Measurements from ENCODE around the gene RASSF6. TPM values are rescaled to one million over a fixed set of nuclear protein-coding genes. Genes with fewer than 3 reads are reported as not detected.
A peak's percentile ranks its signal among the peaks of the same experiment; 100 is the strongest.
"Not testable (repeated sequence)": the region's sequence is repeated elsewhere in the genome, so short reads cannot be mapped to it uniquely, and the experiment has no call there.

The RASSF6 gene
- total RNA-seq, 1 experiment from 2014 or later = 1.1 TPM

DNA sequence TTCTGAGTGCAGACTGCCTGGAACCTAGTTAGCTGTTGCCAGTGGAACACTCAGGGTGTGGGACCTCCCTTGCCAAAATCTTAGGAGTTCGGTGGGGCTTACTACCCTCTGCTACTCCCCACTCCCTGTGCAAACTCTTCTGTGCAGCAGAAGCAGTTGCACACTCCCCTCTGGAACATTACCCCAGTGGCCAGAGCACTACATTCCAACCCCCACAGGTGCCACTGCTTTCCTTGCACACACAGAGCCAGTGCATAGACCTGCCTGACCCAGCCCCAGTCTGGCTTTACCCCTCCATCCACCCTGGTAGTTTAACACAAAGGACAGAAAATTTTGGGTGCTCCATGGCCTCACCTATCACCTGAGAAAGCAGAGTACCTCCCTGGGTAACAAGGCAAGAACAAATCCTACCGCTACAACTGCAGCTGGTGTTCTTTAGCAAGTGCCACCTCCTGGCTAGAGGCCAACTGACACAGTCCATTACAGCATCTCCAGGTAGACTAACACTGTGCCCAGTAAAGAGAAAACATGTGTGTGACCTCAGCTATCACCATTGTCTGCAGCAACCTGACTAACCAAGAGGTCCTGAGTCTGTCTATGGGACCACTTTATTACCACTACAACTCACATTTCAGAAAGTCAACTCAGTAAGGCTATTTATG, 11.5 kb upstream of the RASSF6 start:
- no peak for TF ChIP-seq EZH2 (IDR thresholded peaks at IDR 0.05; ENCODE audit: low read length, unreplicated experiment)
- TF ChIP-seq EZH2phosphoT487 (IDR thresholded peaks at IDR 0.05; ENCODE audit: borderline replicate concordance, low read length) = no peak
- TF ChIP-seq, protein P1, sequence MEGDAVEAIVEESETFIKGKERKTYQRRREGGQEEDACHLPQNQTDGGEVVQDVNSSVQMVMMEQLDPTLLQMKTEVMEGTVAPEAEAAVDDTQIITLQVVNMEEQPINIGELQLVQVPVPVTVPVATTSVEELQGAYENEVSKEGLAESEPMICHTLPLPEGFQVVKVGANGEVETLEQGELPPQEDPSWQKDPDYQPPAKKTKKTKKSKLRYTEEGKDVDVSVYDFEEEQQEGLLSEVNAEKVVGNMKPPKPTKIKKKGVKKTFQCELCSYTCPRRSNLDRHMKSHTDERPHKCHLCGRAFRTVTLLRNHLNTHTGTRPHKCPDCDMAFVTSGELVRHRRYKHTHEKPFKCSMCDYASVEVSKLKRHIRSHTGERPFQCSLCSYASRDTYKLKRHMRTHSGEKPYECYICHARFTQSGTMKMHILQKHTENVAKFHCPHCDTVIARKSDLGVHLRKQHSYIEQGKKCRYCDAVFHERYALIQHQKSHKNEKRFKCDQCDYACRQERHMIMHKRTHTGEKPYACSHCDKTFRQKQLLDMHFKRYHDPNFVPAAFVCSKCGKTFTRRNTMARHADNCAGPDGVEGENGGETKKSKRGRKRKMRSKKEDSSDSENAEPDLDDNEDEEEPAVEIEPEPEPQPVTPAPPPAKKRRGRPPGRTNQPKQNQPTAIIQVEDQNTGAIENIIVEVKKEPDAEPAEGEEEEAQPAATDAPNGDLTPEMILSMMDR (conservative IDR thresholded peaks at IDR 0.05; ENCODE audit: low read depth, low read length) = no peak
- no peaks in the 10 kb centered on the region for H3K79me2 ChIP-seq (ENCODE audit: low read length)
- H3K36me3 ChIP-seq (ENCODE audit: low read depth, low read length) = no peaks in the 10 kb centered on the region
- no peaks in the 10 kb centered on the region for H3K27me3 ChIP-seq (ENCODE audit: low read length)
- H3K27ac ChIP-seq (ENCODE audit: low read length) = no peak overlapping the region
- DNase-seq (no peak), ATAC-seq (no peak)
- POLR2A ChIA-PET (ENCODE audit: unreplicated experiment) = no interaction called here
- H3K9me2 ChIP-seq (replicated peaks; ENCODE audit: low read length) = no peaks in the 10 kb centered on the region
- H4K20me1 ChIP-seq (ENCODE audit: low read length) = no peaks in the 10 kb centered on the region
- H2AFZ ChIP-seq (ENCODE audit: low read length) = no peak overlapping the region
- no peaks in the 10 kb centered on the region for H3K4me1 ChIP-seq (ENCODE audit: insufficient read depth, low read length)
- no peak overlapping the region for H3K9ac ChIP-seq (ENCODE audit: low read length)
- no peaks in the 10 kb centered on the region for H3K9me3 ChIP-seq (ENCODE audit: low read length)
- H3K4me2 ChIP-seq (ENCODE audit: low read length) = no peak overlapping the region
- H3K4me3 ChIP-seq (ENCODE audit: low read length) = no peak overlapping the region
- BruUV-seq (replicated peaks) = no TSS peak
- intact Hi-C loops (cut with micrococcal nuclease) = no loop called here
- no peaks in the 10 kb centered on the region for H3F3A ChIP-seq (ENCODE audit: low read length, unreplicated experiment)
- CTCF ChIA-PET = no interaction called here

DNA sequence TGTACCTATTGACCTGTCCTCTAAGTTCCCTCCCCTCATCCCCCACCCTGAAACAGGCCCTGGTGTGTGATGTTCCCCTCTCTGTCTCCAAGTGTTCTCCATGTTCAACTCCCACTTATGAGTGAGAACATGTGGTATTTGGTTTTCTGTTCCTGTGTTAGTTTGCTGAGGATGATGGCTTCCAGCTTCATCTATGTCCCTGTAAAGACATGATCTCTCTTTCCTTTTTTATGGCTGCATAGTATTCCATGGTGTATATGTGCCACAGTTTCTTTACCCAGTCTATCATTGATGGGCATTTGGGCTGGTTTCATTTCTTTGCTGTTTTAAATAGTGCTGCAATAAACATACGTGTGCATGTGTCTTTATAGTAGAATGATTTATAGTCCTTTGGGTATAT, 8.6 kb upstream of the RASSF6 start:
- POLR2A ChIA-PET (ENCODE audit: unreplicated experiment); H3K4me1 ChIP-seq (ENCODE audit: insufficient read depth, low read length); DNase-seq; H3K9me2 ChIP-seq (replicated peaks; ENCODE audit: low read length); H2AFZ ChIP-seq (ENCODE audit: low read length); intact Hi-C loops (cut with micrococcal nuclease); H3K9ac ChIP-seq (ENCODE audit: low read length); H3K36me3 ChIP-seq (ENCODE audit: low read depth, low read length); H4K20me1 ChIP-seq (ENCODE audit: low read length); CTCF ChIA-PET; H3K4me3 ChIP-seq (ENCODE audit: low read length); H3K4me2 ChIP-seq (ENCODE audit: low read length); BruUV-seq (replicated peaks); ATAC-seq; H3K9me3 ChIP-seq (ENCODE audit: low read length); H3F3A ChIP-seq (ENCODE audit: low read length, unreplicated experiment); H3K79me2 ChIP-seq (ENCODE audit: low read length); H3K27ac ChIP-seq (ENCODE audit: low read length); H3K27me3 ChIP-seq (ENCODE audit: low read length): not testable (repeated sequence)

DNA sequence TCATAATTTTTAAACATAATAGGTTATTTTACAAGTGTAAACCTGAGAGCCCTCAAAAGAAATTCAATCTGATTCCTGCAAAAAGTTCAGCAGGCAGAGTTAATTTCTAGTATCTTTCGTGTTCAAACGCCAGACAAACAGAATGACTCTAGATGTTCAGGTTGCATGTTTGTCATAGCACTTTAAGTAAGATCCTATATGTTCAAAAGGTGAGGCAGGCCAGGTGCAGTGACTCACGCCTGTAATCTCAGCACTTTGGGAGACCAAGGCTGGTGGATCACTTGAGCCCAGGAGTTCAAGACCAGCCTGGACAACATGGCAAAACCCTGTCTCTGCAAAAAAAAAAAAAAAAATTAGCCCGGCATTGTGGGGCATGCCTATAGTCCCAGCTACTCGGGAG, 1.1 kb upstream of the RASSF6 start:
- Histone ChIP-seq H3K36me3 (ENCODE audit: low read depth, low read length) (no peaks in the 10 kb centered on the region), H3K9me3 (ENCODE audit: low read length) (no peaks in the 10 kb centered on the region), H3K4me1 (ENCODE audit: insufficient read depth, low read length) (peaks cover 12% of the 10 kb centered on the region), H3K9me2 (replicated peaks; ENCODE audit: low read length) (no peaks in the 10 kb centered on the region), H3F3A (ENCODE audit: low read length, unreplicated experiment) (no peaks in the 10 kb centered on the region), H3K79me2 (ENCODE audit: low read length) (no peaks in the 10 kb centered on the region), H3K27me3 (ENCODE audit: low read length) (no peaks in the 10 kb centered on the region), H3K4me2 (ENCODE audit: low read length) (peak overlapping the region; percentile 82), H4K20me1 (ENCODE audit: low read length) (no peaks in the 10 kb centered on the region), H2AFZ (ENCODE audit: low read length) (no peak overlapping the region), H3K4me3 (ENCODE audit: low read length) (peak overlapping the region; percentile 71; the same call in 1 of the 2 replicates), H3K9ac (ENCODE audit: low read length) (no peak overlapping the region), H3K27ac (ENCODE audit: low read length) (no peak overlapping the region)
- CTCF ChIA-PET = no interaction called here
- BruUV-seq (replicated peaks) = no TSS peak
- POLR2A ChIA-PET (ENCODE audit: unreplicated experiment) = no interaction called here
- intact Hi-C loops (cut with micrococcal nuclease) = no loop called here
- no peak for ATAC-seq
- peak; percentile 39 for DNase-seq
- TF ChIP-seq EZH2 (IDR thresholded peaks at IDR 0.05; ENCODE audit: low read length, unreplicated experiment) (no peak), EZH2phosphoT487 (IDR thresholded peaks at IDR 0.05; ENCODE audit: borderline replicate concordance, low read length) (no peak)
- TF ChIP-seq, protein P1 (conservative IDR thresholded peaks at IDR 0.05; ENCODE audit: low read depth, low read length) = no peak

Measured in PC-3 (cell line).